Cardiac fibroblast (primary cell): Measurements from ENCODE around the gene COL23A1.
"Not testable (repeated sequence)": the region's sequence is repeated elsewhere in the genome, so short reads cannot be mapped to it uniquely, and the experiment has no call there.

Experiments used
- DNase-seq, 2 donors: peaks; one replicate each; pipeline versions ENCODE4 v3.0.0 to v3.0.0-alpha.2; 2010; ENCODE audit warnings: low read depth in 2 of 2
- H3K4me3 ChIP-seq, 2 donors: replicated peaks in 1 of 2; 1 replicate in 1 of 2; 2 replicates in 1 of 2; pipeline ENCODE4 v1.5.1; 2011; ENCODE audit warnings: low read depth in 2 of 2, low read length in 2 of 2, mild to moderate bottlenecking in 2 of 2, moderate library complexity in 1 of 2
- CTCF ChIP-seq: IDR thresholded peaks from one replicate; pipeline ENCODE4 v1.5.1; 2011; ENCODE audit warnings: low read depth, mild to moderate bottlenecking, low read length, inconsistent platforms

The COL23A1 gene

GRCh38 chr5:178304761-178305645, 285.2 kb downstream of the COL23A1 start:
- H3K4me3 ChIP-seq = no peak overlapping the region
- no peak for DNase-seq
- TF ChIP-seq CTCF = no peak

- no peak for TF ChIP-seq CTCF
- no peak overlapping the region for H3K4me3 ChIP-seq
- no peak for DNase-seq
These were observed 286.2 kb downstream of the COL23A1 start for GRCh38 chr5:178304016-178304415.

- not testable (repeated sequence) for DNase-seq, H3K4me3 ChIP-seq
These were observed 287.9 kb downstream of the COL23A1 start for GRCh38 chr5:178302321-178302720.

- H3K4me3 ChIP-seq = no peak overlapping the region
- DNase-seq = no peak
- TF ChIP-seq CTCF = no peak
These were observed 288.6 kb downstream of the COL23A1 start for GRCh38 chr5:178301641-178302040.

GRCh38 chr5:178298283-178298807, 291.8 kb downstream of the COL23A1 start:
- no peak overlapping the region for H3K4me3 ChIP-seq
- no peak for DNase-seq
- no peak for TF ChIP-seq CTCF

GRCh38 chr5:178297751-178298150, 292.4 kb downstream of the COL23A1 start:
- no peak for TF ChIP-seq CTCF
- DNase-seq = no peak
- H3K4me3 ChIP-seq = no peak overlapping the region

- H3K4me3 ChIP-seq = no peak overlapping the region
- no peak for TF ChIP-seq CTCF
- no peak for DNase-seq
These were observed 294.1 kb downstream of the COL23A1 start for GRCh38 chr5:178296066-178296465.
